OCI-M2 (cell line): ENCODE measurements around the gene TMEM255B.
"Not testable (repeated sequence)": the region's sequence is repeated elsewhere in the genome, so short reads cannot be mapped to it uniquely, and the experiment has no call there.

Experiments used
- DNase-seq: peaks from one replicate; lab custom pipeline; 2025; ENCODE audit not compliant: unreplicated experiment; lab: John Stamatoyannopoulos, UW

TMEM255B gene

GRCh38 chr13:113816254-113816929 is 57.4 kb downstream of the TMEM255B start:
- no peak for DNase-seq

GRCh38 chr13:113816946-113817859 is 58.2 kb downstream of the TMEM255B start:
- no peak for DNase-seq

- DNase-seq, result no peak
These were observed 59.0 kb downstream of the TMEM255B start for GRCh38 chr13:113817860-113818691.

- DNase-seq, result no peak
These were observed 59.8 kb downstream of the TMEM255B start for GRCh38 chr13:113818700-113819295.

GRCh38 chr13:113819341-113819730 is 60.3 kb downstream of the TMEM255B start:
- DNase-seq, result no peak

GRCh38 chr13:113819731-113820715 is 61.0 kb downstream of the TMEM255B start:
- no peak for DNase-seq

- no peak for DNase-seq
These were observed 62.0 kb downstream of the TMEM255B start for GRCh38 chr13:113820813-113821651.

- DNase-seq, result no peak
These were observed 62.8 kb downstream of the TMEM255B start for GRCh38 chr13:113821847-113822246.

- DNase-seq, result no peak
These were observed 63.2 kb downstream of the TMEM255B start for GRCh38 chr13:113822266-113822665.

GRCh38 chr13:113822956-113823744 is 64.1 kb downstream of the TMEM255B start:
- DNase-seq, result no peak

GRCh38 chr13:113823771-113824170 is 64.7 kb downstream of the TMEM255B start:
- no peak for DNase-seq

GRCh38 chr13:113825841-113826240 is 66.8 kb downstream of the TMEM255B start:
- no peak for DNase-seq

GRCh38 chr13:113826446-113826845 is 67.4 kb downstream of the TMEM255B start:
- DNase-seq, result not testable (repeated sequence)

- DNase-seq, result no peak
These were observed 68.0 kb downstream of the TMEM255B start for GRCh38 chr13:113827021-113827420.

- no peak for DNase-seq
These were observed 69.3 kb downstream of the TMEM255B start for GRCh38 chr13:113828282-113828825.

- DNase-seq, result not testable (repeated sequence)
These were observed 71.5 kb downstream of the TMEM255B start for GRCh38 chr13:113830426-113830950.

GRCh38 chr13:113831061-113831460 is 72.0 kb downstream of the TMEM255B start:
- DNase-seq, result no peak
